ENCODE measurements around the gene GPX2.

Gene GPX2

GRCh38 chr14:64912261-64912660 is 30.3 kb downstream of the GPX2 start:
- DNase-seq, result no peak

DNA sequence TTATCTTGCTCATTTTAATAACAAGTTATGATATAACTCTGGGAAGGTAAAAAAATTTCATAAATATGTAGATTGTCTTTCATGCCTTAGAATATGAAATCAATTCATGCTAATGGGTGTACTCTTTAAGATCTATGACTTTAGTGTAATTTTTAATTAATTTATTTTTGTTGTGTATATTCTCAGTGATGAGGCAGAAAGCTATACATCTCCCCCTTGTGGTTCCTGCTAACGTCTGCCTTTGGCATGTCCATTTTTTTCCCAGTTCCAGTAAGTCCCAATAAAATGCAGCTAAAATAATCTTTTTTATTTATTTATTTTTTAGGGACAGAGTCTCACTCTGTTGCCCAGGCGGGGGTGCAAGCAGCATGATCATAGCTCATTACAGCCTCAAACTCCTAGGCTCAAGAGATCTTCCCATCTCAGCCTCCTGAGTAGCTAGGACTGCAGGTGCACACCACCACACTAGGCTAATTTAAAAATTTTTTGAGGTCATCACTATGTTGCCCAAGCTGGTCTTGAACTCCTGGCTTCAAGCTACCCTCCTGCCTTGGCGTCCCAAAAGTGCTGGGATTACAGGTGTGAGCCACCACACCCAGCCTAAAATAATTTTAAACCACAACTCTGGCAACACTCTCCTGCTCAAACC is 31.6 kb downstream of the GPX2 start:
- peak; percentile 5 for DNase-seq

- no peak for DNase-seq
These were observed 36.5 kb downstream of the GPX2 start for GRCh38 chr14:64906022-64906421.

- no peak for DNase-seq
These were observed 42.6 kb downstream of the GPX2 start for GRCh38 chr14:64899958-64900357.

DNA sequence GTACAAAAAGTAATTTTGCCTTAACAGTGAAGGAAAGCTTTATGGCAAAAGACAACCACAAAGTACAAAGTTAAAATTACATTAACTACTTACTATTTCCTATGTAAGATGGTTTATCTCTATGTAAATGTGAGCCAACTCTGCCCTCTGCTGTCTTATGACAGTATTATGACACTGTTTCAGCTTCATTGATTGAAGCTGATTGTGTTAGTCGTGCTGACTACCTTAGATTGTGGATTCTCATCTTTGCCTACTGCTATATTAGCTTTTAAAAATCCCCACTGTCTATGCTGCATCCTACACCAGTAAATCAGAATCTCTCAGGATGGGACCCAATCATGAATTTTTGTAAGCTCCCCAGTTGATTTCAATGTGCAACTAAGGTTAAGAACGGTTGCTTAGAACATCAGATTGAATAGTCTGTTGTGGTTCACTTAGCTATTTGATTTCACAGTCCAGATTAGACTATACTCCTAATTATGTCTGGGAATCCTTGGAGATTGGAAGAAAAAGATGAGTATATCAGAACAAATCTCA is 50.6 kb downstream of the GPX2 start:
- DNase-seq, result peak; percentile 54

GRCh38 chr14:64891173-64891838 is 51.2 kb downstream of the GPX2 start:
- no peak for DNase-seq

GRCh38 chr14:64889352-64889751 is 53.2 kb downstream of the GPX2 start:
- no peak for DNase-seq
